ENCODE data around the gene ARHGAP15. TPM values are rescaled to one million over a fixed set of nuclear protein-coding genes. Genes with fewer than 3 reads are reported as not detected.

ARHGAP15 gene
- total RNA-seq, 1 donor from 2014 or later: 7.0 TPM

- H3K9me3 ChIP-seq (replicated peaks): no peaks in the 10 kb centered on the region
- no peaks in the 10 kb centered on the region for H3K36me3 ChIP-seq
- H3K4me1 ChIP-seq: no peaks in the 10 kb centered on the region
- intact Hi-C loops (cut with micrococcal nuclease): no loop called here
- no peak for DNase-seq
- TF ChIP-seq CTCF (IDR thresholded peaks at IDR 0.05; ENCODE audit: borderline replicate concordance): no peak
- no peak overlapping the region for H3K4me3 ChIP-seq
- H3K27me3 ChIP-seq (ENCODE audit: low read depth): no peaks in the 10 kb centered on the region
- no peak overlapping the region for H3K27ac ChIP-seq (replicated peaks)
Measured at GRCh38 chr2:143379955-143380354, 250.7 kb downstream of the ARHGAP15 start.

GRCh38 chr2:143382573-143382972 lies 253.4 kb downstream of the ARHGAP15 start:
- Histone ChIP-seq H3K4me3 (no peak overlapping the region), H3K36me3 (no peaks in the 10 kb centered on the region), H3K27me3 (ENCODE audit: low read depth) (no peaks in the 10 kb centered on the region), H3K9me3 (replicated peaks) (no peaks in the 10 kb centered on the region), H3K27ac (replicated peaks) (no peak overlapping the region), H3K4me1 (no peaks in the 10 kb centered on the region)
- no peak for TF ChIP-seq CTCF (IDR thresholded peaks at IDR 0.05; ENCODE audit: borderline replicate concordance)
- intact Hi-C loops (cut with micrococcal nuclease): no loop called here
- no peak for DNase-seq

- TF ChIP-seq CTCF (IDR thresholded peaks at IDR 0.05; ENCODE audit: borderline replicate concordance): no peak
- no peaks in the 10 kb centered on the region for H3K36me3 ChIP-seq
- no peaks in the 10 kb centered on the region for H3K9me3 ChIP-seq (replicated peaks)
- H3K4me1 ChIP-seq: no peaks in the 10 kb centered on the region
- intact Hi-C loops (cut with micrococcal nuclease): no loop called here
- H3K4me3 ChIP-seq: no peak overlapping the region
- H3K27me3 ChIP-seq (ENCODE audit: low read depth): no peaks in the 10 kb centered on the region
- DNase-seq: no peak
- H3K27ac ChIP-seq (replicated peaks): no peak overlapping the region
Measured at GRCh38 chr2:143383016-143383415, 253.8 kb downstream of the ARHGAP15 start.

- no peaks in the 10 kb centered on the region for H3K4me1 ChIP-seq
- no peak overlapping the region for H3K4me3 ChIP-seq
- intact Hi-C loops (cut with micrococcal nuclease): no loop called here
- H3K36me3 ChIP-seq: no peaks in the 10 kb centered on the region
- no peak for TF ChIP-seq CTCF (IDR thresholded peaks at IDR 0.05; ENCODE audit: borderline replicate concordance)
- H3K9me3 ChIP-seq (replicated peaks): no peaks in the 10 kb centered on the region
- no peak for DNase-seq
- no peaks in the 10 kb centered on the region for H3K27me3 ChIP-seq (ENCODE audit: low read depth)
- H3K27ac ChIP-seq (replicated peaks): no peak overlapping the region
Measured at GRCh38 chr2:143384111-143384510, 254.9 kb downstream of the ARHGAP15 start.

- H3K27ac ChIP-seq (replicated peaks): no peak overlapping the region
- intact Hi-C loops (cut with micrococcal nuclease): no loop called here
- no peak for DNase-seq
- no peaks in the 10 kb centered on the region for H3K9me3 ChIP-seq (replicated peaks)
- no peaks in the 10 kb centered on the region for H3K36me3 ChIP-seq
- H3K27me3 ChIP-seq (ENCODE audit: low read depth): no peaks in the 10 kb centered on the region
- TF ChIP-seq CTCF (IDR thresholded peaks at IDR 0.05; ENCODE audit: borderline replicate concordance): no peak
- no peaks in the 10 kb centered on the region for H3K4me1 ChIP-seq
- H3K4me3 ChIP-seq: no peak overlapping the region
Measured at GRCh38 chr2:143390171-143390570, 261.0 kb downstream of the ARHGAP15 start.

- Histone ChIP-seq H3K27ac (replicated peaks) (no peak overlapping the region), H3K27me3 (ENCODE audit: low read depth) (no peaks in the 10 kb centered on the region), H3K4me3 (no peak overlapping the region), H3K4me1 (no peaks in the 10 kb centered on the region), H3K36me3 (no peaks in the 10 kb centered on the region), H3K9me3 (replicated peaks) (no peaks in the 10 kb centered on the region)
- intact Hi-C loops (cut with micrococcal nuclease): no loop called here
- no peak for DNase-seq
- TF ChIP-seq CTCF (IDR thresholded peaks at IDR 0.05; ENCODE audit: borderline replicate concordance): no peak
Measured at GRCh38 chr2:143392358-143392757, 263.1 kb downstream of the ARHGAP15 start.
